WTC11 (cell line): ENCODE results near the gene PLPP3. TPM values are rescaled to one million over a fixed set of nuclear protein-coding genes. Genes with fewer than 3 reads are reported as not detected.

ENCODE experiments used
- ATAC-seq: fragments of 200-7000 bp; cut with Tn5 transposase; 2 replicates; pipeline ENCODE4 v1.10.0; 2021; ENCODE audit warnings: mild to moderate bottlenecking, moderate library complexity
- CTCF ChIA-PET: fragments of 300-600 bp; sonication (Branson Sonifier 250); formaldehyde crosslinking; loops from one replicate; lab custom pipeline; 2021; ENCODE audit warnings: antibody characterized with exemption; lab: Charles Lee
- POLR2A ChIA-PET: fragments of 350-600 bp; sonication (Branson Sonifier 250); formaldehyde crosslinking; loops from one replicate; lab custom pipeline; 2021; ENCODE audit warnings: antibody characterized with exemption; lab: Charles Lee
- DNase-seq: peaks from one replicate; pipeline ENCODE4 v3.0.0; 2021; ENCODE audit warnings: low spot score
- H3K27ac Mint-ChIP-seq: 2 replicates; pipeline ENCODE4 v1.8.0; 2021; ENCODE audit warnings: mixed read lengths
- H3K27me3 Mint-ChIP-seq: 2 replicates; pipeline ENCODE4 v1.8.0; 2021; ENCODE audit warnings: low read depth, mild to moderate bottlenecking, moderate library complexity, mixed read lengths
- H3K36me3 Mint-ChIP-seq: 2 replicates; pipeline ENCODE4 v1.8.0; 2021; ENCODE audit warnings: mixed read lengths
- H3K4me1 Mint-ChIP-seq: 2 replicates; pipeline ENCODE4 v1.8.0; 2022; ENCODE audit warnings: mixed read lengths
- H3K4me3 Mint-ChIP-seq: 2 replicates; pipeline ENCODE4 v1.8.0; 2021; ENCODE audit warnings: mild to moderate bottlenecking, moderate library complexity, mixed read lengths
- H3K9me3 Mint-ChIP-seq: 2 replicates; pipeline ENCODE4 v1.8.0; 2021; ENCODE audit warnings: mixed read lengths
- ESRRA ChIP-seq: sonication (generic); formaldehyde crosslinking; IDR thresholded peaks from 2 replicates; pipeline ENCODE4 v1.8.1; 2022; ENCODE audit warnings: mild to moderate bottlenecking, missing genetic modification reagents, borderline replicate concordance
- ETV6 ChIP-seq: sonication (generic); formaldehyde crosslinking; IDR thresholded peaks from 2 replicates; pipeline ENCODE4 v1.8.1; 2022; ENCODE audit warnings: mild to moderate bottlenecking, missing genetic modification reagents
- FOXJ3 ChIP-seq: sonication (generic); formaldehyde crosslinking; IDR thresholded peaks from 2 replicates; pipeline ENCODE4 v1.9.0; 2021; ENCODE audit warnings: missing genetic modification reagents, mild to moderate bottlenecking, borderline replicate concordance
- GABPB1 ChIP-seq: sonication (generic); formaldehyde crosslinking; IDR thresholded peaks from 2 replicates; pipeline ENCODE4 v1.8.1; 2023; ENCODE audit warnings: mild to moderate bottlenecking, missing genetic modification reagents
- NFYB ChIP-seq: sonication (generic); formaldehyde crosslinking; conservative IDR thresholded peaks from 2 replicates; pipeline ENCODE4 v1.8.0; 2022; ENCODE audit warnings: low read depth, missing genetic modification reagents
- NR1H2 ChIP-seq: sonication (generic); formaldehyde crosslinking; IDR thresholded peaks from 2 replicates; pipeline ENCODE4 v1.9.0; 2021; ENCODE audit warnings: mild to moderate bottlenecking, moderate library complexity, missing genetic modification reagents
- NR2C2 ChIP-seq: sonication (generic); formaldehyde crosslinking; IDR thresholded peaks from 2 replicates; pipeline ENCODE4 v1.8.0; 2022; ENCODE audit warnings: mild to moderate bottlenecking, missing genetic modification reagents
- NR3C1 ChIP-seq: sonication (generic); formaldehyde crosslinking; conservative IDR thresholded peaks from 2 replicates; pipeline ENCODE4 v1.8.1; 2023; ENCODE audit warnings: low read depth, mild to moderate bottlenecking, missing genetic modification reagents
- OVOL2 ChIP-seq: fragments of 250-450 bp; sonication (Bioruptor Pico); IDR thresholded peaks from 2 replicates; pipeline ENCODE4 v1.9.0; 2021; ENCODE audit warnings: mild to moderate bottlenecking, borderline replicate concordance
- RORB ChIP-seq: fragments of 250-450 bp; sonication (Bioruptor Pico); IDR thresholded peaks from 2 replicates; pipeline ENCODE4 v1.9.0; 2021; ENCODE audit warnings: mild to moderate bottlenecking
- SP1 ChIP-seq: sonication (generic); formaldehyde crosslinking; conservative IDR thresholded peaks from 2 replicates; pipeline ENCODE4 v1.8.1; 2022; ENCODE audit warnings: missing genetic modification reagents
- TCF7 ChIP-seq: sonication (generic); formaldehyde crosslinking; IDR thresholded peaks from 2 replicates; pipeline ENCODE4 v1.8.0; 2022; ENCODE audit warnings: mild to moderate bottlenecking, low read depth, missing genetic modification reagents, moderate library complexity
- total RNA-seq: library from RNA; stranded (reverse); gene quantifications from 3 replicates; pipeline ENCODE4 v1.2.3, GENCODE V29; 2021
- TF ChIP-seq, protein P1 (sequence below): sonication (generic); formaldehyde crosslinking; IDR thresholded peaks from 2 replicates; pipeline ENCODE4 v1.8.0; 2022; ENCODE audit warnings: mild to moderate bottlenecking, missing genetic modification reagents
- TF ChIP-seq, protein P2 (sequence below): fragments of 250-450 bp; sonication (Bioruptor Pico); IDR thresholded peaks from 2 replicates; pipeline ENCODE4 v1.9.0; 2021; ENCODE audit warnings: moderate library complexity, mild to moderate bottlenecking, inconsistent platforms, borderline replicate concordance
- TF ChIP-seq, protein P3 (sequence below): fragments of 250-450 bp; sonication (Bioruptor Pico); IDR thresholded peaks from 2 replicates; pipeline ENCODE4 v1.9.0; 2021; ENCODE audit warnings: mild to moderate bottlenecking
- TF ChIP-seq, protein P4 (sequence below): sonication (generic); formaldehyde crosslinking; IDR thresholded peaks from 2 replicates; pipeline ENCODE4 v1.8.0; 2023; ENCODE audit warnings: missing genetic modification reagents, mild to moderate bottlenecking, borderline replicate concordance
- TF ChIP-seq, protein P5 (sequence below): sonication (generic); formaldehyde crosslinking; conservative IDR thresholded peaks from 2 replicates; pipeline ENCODE4 v1.8.1; 2023; ENCODE audit warnings: mild to moderate bottlenecking, low read depth, missing genetic modification reagents, moderate library complexity

PLPP3 gene
- total RNA-seq, 1 experiment from 2014 or later = 31.0 TPM

DNA sequence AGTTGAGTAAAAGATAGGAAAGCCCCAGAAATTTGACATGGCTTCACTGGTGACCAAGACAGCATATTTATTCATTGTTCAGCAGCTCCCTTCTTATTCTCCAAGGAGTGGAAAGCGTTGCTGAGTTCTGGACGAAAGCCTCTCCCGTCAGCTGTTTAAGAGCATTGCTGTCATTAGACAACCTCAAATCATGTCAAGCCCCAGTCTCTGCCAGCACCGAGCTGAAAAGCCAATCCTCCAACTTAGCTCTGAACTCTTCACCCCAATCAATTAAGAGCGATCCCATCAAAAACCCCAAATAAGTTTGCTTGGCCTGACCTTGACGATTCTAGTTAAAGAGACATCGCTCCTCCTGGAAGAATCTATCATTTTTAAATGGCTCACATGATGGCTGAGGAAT is 110.8 kb downstream of the PLPP3 start (continued):
- TF ChIP-seq, protein P1, sequence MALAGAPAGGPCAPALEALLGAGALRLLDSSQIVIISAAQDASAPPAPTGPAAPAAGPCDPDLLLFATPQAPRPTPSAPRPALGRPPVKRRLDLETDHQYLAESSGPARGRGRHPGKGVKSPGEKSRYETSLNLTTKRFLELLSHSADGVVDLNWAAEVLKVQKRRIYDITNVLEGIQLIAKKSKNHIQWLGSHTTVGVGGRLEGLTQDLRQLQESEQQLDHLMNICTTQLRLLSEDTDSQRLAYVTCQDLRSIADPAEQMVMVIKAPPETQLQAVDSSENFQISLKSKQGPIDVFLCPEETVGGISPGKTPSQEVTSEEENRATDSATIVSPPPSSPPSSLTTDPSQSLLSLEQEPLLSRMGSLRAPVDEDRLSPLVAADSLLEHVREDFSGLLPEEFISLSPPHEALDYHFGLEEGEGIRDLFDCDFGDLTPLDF (CRISPR knock-in tag) = no peak
- no peak for TF ChIP-seq OVOL2 (CRISPR knock-in tag)
- TF ChIP-seq ETV6 (CRISPR knock-in tag) = no peak
- TF ChIP-seq, protein P2, sequence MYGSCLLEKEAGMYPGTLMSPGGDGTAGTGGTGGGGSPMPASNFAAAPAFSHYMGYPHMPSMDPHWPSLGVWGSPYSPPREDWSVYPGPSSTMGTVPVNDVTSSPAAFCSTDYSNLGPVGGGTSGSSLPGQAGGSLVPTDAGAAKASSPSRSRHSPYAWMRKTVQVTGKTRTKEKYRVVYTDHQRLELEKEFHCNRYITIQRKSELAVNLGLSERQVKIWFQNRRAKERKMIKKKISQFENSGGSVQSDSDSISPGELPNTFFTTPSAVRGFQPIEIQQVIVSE (CRISPR knock-in tag) = no peak
- no peak for TF ChIP-seq NR3C1

DNA sequence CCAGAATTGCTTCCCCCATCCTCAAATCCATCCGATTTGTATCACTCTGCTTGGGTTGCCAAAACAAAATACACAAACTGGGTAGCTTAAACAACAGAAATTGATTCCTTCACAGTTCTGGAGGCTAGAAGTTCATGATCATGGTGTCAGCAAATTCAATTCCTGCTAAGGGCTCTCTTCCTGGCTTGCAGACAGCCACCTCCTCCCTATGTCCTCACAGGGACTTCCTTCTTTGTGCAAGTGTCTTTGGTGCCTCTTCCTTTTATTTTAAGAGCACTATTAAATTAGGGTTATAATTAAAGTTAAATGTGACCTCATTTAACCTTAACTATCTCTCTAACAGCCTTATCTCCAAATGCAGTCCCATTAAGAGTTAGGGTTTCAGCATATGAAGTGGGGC is 112.8 kb downstream of the PLPP3 start:
- peaks cover 12% of the 10 kb centered on the region for H3K4me1 Mint-ChIP-seq
- ATAC-seq = no peak
- no peak overlapping the region for H3K4me3 Mint-ChIP-seq
- no peaks in the 10 kb centered on the region for H3K9me3 Mint-ChIP-seq
- ChIA-PET POLR2A (no interaction called here), CTCF (interaction anchor here (0.7 to 1.3 kb wide), 2 partner anchors 11 to 13 kb away, joined by 3 to 4 read pairs; no protein-coding TSS in a partner anchor)
- no peaks in the 10 kb centered on the region for H3K36me3 Mint-ChIP-seq
- DNase-seq = no peak
- H3K27me3 Mint-ChIP-seq = no peaks in the 10 kb centered on the region
- TF ChIP-seq, protein P3, sequence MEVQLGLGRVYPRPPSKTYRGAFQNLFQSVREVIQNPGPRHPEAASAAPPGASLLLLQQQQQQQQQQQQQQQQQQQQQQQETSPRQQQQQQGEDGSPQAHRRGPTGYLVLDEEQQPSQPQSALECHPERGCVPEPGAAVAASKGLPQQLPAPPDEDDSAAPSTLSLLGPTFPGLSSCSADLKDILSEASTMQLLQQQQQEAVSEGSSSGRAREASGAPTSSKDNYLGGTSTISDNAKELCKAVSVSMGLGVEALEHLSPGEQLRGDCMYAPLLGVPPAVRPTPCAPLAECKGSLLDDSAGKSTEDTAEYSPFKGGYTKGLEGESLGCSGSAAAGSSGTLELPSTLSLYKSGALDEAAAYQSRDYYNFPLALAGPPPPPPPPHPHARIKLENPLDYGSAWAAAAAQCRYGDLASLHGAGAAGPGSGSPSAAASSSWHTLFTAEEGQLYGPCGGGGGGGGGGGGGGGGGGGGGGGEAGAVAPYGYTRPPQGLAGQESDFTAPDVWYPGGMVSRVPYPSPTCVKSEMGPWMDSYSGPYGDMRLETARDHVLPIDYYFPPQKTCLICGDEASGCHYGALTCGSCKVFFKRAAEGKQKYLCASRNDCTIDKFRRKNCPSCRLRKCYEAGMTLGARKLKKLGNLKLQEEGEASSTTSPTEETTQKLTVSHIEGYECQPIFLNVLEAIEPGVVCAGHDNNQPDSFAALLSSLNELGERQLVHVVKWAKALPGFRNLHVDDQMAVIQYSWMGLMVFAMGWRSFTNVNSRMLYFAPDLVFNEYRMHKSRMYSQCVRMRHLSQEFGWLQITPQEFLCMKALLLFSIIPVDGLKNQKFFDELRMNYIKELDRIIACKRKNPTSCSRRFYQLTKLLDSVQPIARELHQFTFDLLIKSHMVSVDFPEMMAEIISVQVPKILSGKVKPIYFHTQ = no peak
- TF ChIP-seq TCF7 (CRISPR knock-in tag) = no peak
- TF ChIP-seq GABPB1 (CRISPR knock-in tag) = no peak
- TF ChIP-seq ESRRA (CRISPR knock-in tag) = no peak
- no peak for TF ChIP-seq SP1
- TF ChIP-seq FOXJ3 (CRISPR knock-in tag) = no peak
- no peak for TF ChIP-seq NR3C1
- TF ChIP-seq, protein P4, sequence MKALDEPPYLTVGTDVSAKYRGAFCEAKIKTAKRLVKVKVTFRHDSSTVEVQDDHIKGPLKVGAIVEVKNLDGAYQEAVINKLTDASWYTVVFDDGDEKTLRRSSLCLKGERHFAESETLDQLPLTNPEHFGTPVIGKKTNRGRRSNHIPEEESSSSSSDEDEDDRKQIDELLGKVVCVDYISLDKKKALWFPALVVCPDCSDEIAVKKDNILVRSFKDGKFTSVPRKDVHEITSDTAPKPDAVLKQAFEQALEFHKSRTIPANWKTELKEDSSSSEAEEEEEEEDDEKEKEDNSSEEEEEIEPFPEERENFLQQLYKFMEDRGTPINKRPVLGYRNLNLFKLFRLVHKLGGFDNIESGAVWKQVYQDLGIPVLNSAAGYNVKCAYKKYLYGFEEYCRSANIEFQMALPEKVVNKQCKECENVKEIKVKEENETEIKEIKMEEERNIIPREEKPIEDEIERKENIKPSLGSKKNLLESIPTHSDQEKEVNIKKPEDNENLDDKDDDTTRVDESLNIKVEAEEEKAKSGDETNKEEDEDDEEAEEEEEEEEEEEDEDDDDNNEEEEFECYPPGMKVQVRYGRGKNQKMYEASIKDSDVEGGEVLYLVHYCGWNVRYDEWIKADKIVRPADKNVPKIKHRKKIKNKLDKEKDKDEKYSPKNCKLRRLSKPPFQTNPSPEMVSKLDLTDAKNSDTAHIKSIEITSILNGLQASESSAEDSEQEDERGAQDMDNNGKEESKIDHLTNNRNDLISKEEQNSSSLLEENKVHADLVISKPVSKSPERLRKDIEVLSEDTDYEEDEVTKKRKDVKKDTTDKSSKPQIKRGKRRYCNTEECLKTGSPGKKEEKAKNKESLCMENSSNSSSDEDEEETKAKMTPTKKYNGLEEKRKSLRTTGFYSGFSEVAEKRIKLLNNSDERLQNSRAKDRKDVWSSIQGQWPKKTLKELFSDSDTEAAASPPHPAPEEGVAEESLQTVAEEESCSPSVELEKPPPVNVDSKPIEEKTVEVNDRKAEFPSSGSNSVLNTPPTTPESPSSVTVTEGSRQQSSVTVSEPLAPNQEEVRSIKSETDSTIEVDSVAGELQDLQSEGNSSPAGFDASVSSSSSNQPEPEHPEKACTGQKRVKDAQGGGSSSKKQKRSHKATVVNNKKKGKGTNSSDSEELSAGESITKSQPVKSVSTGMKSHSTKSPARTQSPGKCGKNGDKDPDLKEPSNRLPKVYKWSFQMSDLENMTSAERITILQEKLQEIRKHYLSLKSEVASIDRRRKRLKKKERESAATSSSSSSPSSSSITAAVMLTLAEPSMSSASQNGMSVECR (CRISPR knock-in tag) = no peak
- no peak for TF ChIP-seq RORB (CRISPR knock-in tag)
- no peak for TF ChIP-seq NFYB (CRISPR knock-in tag)
- TF ChIP-seq NR2C2 = no peak
- TF ChIP-seq, protein P5, sequence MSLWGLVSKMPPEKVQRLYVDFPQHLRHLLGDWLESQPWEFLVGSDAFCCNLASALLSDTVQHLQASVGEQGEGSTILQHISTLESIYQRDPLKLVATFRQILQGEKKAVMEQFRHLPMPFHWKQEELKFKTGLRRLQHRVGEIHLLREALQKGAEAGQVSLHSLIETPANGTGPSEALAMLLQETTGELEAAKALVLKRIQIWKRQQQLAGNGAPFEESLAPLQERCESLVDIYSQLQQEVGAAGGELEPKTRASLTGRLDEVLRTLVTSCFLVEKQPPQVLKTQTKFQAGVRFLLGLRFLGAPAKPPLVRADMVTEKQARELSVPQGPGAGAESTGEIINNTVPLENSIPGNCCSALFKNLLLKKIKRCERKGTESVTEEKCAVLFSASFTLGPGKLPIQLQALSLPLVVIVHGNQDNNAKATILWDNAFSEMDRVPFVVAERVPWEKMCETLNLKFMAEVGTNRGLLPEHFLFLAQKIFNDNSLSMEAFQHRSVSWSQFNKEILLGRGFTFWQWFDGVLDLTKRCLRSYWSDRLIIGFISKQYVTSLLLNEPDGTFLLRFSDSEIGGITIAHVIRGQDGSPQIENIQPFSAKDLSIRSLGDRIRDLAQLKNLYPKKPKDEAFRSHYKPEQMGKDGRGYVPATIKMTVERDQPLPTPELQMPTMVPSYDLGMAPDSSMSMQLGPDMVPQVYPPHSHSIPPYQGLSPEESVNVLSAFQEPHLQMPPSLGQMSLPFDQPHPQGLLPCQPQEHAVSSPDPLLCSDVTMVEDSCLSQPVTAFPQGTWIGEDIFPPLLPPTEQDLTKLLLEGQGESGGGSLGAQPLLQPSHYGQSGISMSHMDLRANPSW (CRISPR knock-in tag) = no peak
- no peak for TF ChIP-seq NR1H2 (CRISPR knock-in tag)
- H3K27ac Mint-ChIP-seq = no peak overlapping the region
